Neural cell (in vitro differentiated cells): ENCODE measurements around the gene MTARC1.

Source experiments
- CTCF ChIP-seq: fragments of 450-650 bp; IDR thresholded peaks from 2 replicates; pipeline ENCODE4 v1.5.1; 2014; ENCODE audit warnings: antibody characterized with exemption, mild to moderate bottlenecking, moderate library complexity; ENCODE audit not compliant: poor library complexity, severe bottlenecking
- EP300 ChIP-seq: fragments of 450-650 bp; conservative IDR thresholded peaks from 2 replicates; pipeline ENCODE4 v1.6.1; 2014; ENCODE audit warnings: antibody characterized with exemption, mild to moderate bottlenecking, moderate library complexity; ENCODE audit not compliant: poor library complexity, severe bottlenecking
- EZH2 ChIP-seq: fragments of 200-600, 300-800 bp; shearing (Covaris generic), sonication (generic); IDR thresholded peaks from 2 replicates; pipeline ENCODE4 v1.6.1; 2014; ENCODE audit warnings: antibody characterized with exemption, low read length, borderline replicate concordance, mild to moderate bottlenecking; ENCODE audit not compliant: insufficient read depth, poor library complexity, severe bottlenecking
- POLR2AphosphoS5 ChIP-seq: IDR thresholded peaks from 2 replicates; pipeline ENCODE4 v1.6.1; 2012
- REST ChIP-seq: IDR thresholded peaks from 2 replicates; pipeline ENCODE4 v1.6.1; 2012; ENCODE audit warnings: borderline replicate concordance

- TF ChIP-seq CTCF = no peak
- no peak for TF ChIP-seq EP300
- no peak for TF ChIP-seq POLR2AphosphoS5
- TF ChIP-seq EZH2 = no peak
- TF ChIP-seq REST = no peak
Observed at GRCh38 chr1:220809704-220810103, 23.0 kb downstream of the MTARC1 start.
